K562 (cell line): ENCODE data around the gene HYPK. TPM values are rescaled to one million over a fixed set of nuclear protein-coding genes. Genes with fewer than 3 reads are reported as not detected.

Experiments
- CHD7 ChIP-seq: fragments of 200-600 bp; sonication (generic); IDR thresholded peaks from one replicate; pipeline ENCODE4 v1.6.1; 2012; ENCODE audit warnings: mild to moderate bottlenecking, low read depth, low read length, inconsistent platforms
- LARP7 ChIP-seq: fragments of 450-650 bp; IDR thresholded peaks from 2 replicates; pipeline ENCODE4 v1.6.1; 2016
- NCOR1 ChIP-seq: fragments of 450-650 bp; IDR thresholded peaks from 2 replicates; pipeline ENCODE4 v1.6.1; 2016; ENCODE audit warnings: mild to moderate bottlenecking, moderate library complexity
- OTX1 ChIP-seq: fragments of 450-650 bp; formaldehyde crosslinking; IDR thresholded peaks from 2 replicates; pipeline ENCODE4 v1.4.0; 2022; ENCODE audit warnings: mild to moderate bottlenecking
- RBM22 ChIP-seq: fragments of 200-400 bp; formaldehyde crosslinking; IDR thresholded peaks from 2 replicates; pipeline ENCODE4 v1.6.1; 2018; ENCODE audit warnings: low read length, low read depth; ENCODE audit not compliant: poor library complexity, severe bottlenecking
- XRCC3 ChIP-seq: fragments of 450-650 bp; IDR thresholded peaks from 2 replicates; pipeline ENCODE4 v1.6.1; 2017; ENCODE audit warnings: mild to moderate bottlenecking, moderate library complexity
- ZNF76 ChIP-seq: fragments of 250-450 bp; sonication (Bioruptor Pico); IDR thresholded peaks from 2 replicates; pipeline ENCODE4 v1.4.0; 2020; ENCODE audit warnings: mild to moderate bottlenecking, moderate library complexity, borderline replicate concordance
- polyA plus RNA-seq, 8 experiments: library from polyadenylated mRNA; depleted of rRNA in 4 of 8; stranded (reverse) in 5 of 8; unstranded in 3 of 8; fragments of >200 nt; fragmentation: Nextera tagmentation in 2 of 8; fragmentation: Illumina TruSeq in 1 of 8; extraction: Ambion mirVana in 2 of 8; extraction: Trizol in 1 of 8; gene quantifications; 2 replicates each; pipeline versions ENCODE4 v1.2.1 to v1.2.3, GENCODE V29; 2011 to 2014; ENCODE audit warnings: inconsistent platforms in 1 of 8, missing spikeins in 1 of 8
- total RNA-seq, 7 experiments: library from RNA; depleted of rRNA in 6 of 7; stranded (reverse); fragments of >200 nt in 6 of 7; fragmentation: Illumina TruSeq in 2 of 7; extraction: Trizol in 2 of 7; gene quantifications; 2 replicates each; pipeline versions ENCODE4 v1.2.1 to v1.2.3, GENCODE V29; 2011 to 2021; ENCODE audit warnings: low replicate concordance in 1 of 7
- TF ChIP-seq, protein P1 (sequence below): fragments of 450-650 bp; formaldehyde crosslinking; IDR thresholded peaks from 2 replicates; pipeline ENCODE4 v1.4.0; 2022; ENCODE audit warnings: missing genetic modification characterization
- TF ChIP-seq, protein P2 (sequence below): sonication (generic); formaldehyde crosslinking; IDR thresholded peaks from 2 replicates; pipeline ENCODE4 v1.8.0; 2023; ENCODE audit warnings: mild to moderate bottlenecking, missing genetic modification reagents

The HYPK gene
- total and polyA plus RNA-seq, 9 of the 15 experiments (the other 6 are each of a cell fraction or from before 2014, with no cell fraction given): 7.2 to 28.0 (median 21.1) TPM

- TF ChIP-seq CHD7 (no peak), NCOR1 (no peak), XRCC3 (no peak), OTX1 (CRISPR knock-in tag) (no peak), RBM22 (no peak), ZNF76 (no peak), LARP7 (no peak)
- TF ChIP-seq, protein P1, sequence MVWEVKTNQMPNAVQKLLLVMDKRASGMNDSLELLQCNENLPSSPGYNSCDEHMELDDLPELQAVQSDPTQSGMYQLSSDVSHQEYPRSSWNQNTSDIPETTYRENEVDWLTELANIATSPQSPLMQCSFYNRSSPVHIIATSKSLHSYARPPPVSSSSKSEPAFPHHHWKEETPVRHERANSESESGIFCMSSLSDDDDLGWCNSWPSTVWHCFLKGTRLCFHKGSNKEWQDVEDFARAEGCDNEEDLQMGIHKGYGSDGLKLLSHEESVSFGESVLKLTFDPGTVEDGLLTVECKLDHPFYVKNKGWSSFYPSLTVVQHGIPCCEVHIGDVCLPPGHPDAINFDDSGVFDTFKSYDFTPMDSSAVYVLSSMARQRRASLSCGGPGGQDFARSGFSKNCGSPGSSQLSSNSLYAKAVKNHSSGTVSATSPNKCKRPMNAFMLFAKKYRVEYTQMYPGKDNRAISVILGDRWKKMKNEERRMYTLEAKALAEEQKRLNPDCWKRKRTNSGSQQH: no peak
- TF ChIP-seq, protein P2, sequence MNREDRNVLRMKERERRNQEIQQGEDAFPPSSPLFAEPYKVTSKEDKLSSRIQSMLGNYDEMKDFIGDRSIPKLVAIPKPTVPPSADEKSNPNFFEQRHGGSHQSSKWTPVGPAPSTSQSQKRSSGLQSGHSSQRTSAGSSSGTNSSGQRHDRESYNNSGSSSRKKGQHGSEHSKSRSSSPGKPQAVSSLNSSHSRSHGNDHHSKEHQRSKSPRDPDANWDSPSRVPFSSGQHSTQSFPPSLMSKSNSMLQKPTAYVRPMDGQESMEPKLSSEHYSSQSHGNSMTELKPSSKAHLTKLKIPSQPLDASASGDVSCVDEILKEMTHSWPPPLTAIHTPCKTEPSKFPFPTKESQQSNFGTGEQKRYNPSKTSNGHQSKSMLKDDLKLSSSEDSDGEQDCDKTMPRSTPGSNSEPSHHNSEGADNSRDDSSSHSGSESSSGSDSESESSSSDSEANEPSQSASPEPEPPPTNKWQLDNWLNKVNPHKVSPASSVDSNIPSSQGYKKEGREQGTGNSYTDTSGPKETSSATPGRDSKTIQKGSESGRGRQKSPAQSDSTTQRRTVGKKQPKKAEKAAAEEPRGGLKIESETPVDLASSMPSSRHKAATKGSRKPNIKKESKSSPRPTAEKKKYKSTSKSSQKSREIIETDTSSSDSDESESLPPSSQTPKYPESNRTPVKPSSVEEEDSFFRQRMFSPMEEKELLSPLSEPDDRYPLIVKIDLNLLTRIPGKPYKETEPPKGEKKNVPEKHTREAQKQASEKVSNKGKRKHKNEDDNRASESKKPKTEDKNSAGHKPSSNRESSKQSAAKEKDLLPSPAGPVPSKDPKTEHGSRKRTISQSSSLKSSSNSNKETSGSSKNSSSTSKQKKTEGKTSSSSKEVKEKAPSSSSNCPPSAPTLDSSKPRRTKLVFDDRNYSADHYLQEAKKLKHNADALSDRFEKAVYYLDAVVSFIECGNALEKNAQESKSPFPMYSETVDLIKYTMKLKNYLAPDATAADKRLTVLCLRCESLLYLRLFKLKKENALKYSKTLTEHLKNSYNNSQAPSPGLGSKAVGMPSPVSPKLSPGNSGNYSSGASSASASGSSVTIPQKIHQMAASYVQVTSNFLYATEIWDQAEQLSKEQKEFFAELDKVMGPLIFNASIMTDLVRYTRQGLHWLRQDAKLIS (CRISPR knock-in tag): peak; percentile 94
Measured at GRCh38 chr15:43826508-43827341, 26.3 kb downstream of the HYPK start, which contains the start of gene WDR76 (continued).
